Activated CD4-positive, alpha-beta T cell treated with anti-CD3 and anti-CD28 coated beads for 24 hours (primary cell): ENCODE results near the gene ZNF12.
"Not testable (repeated sequence)": the region's sequence is repeated elsewhere in the genome, so short reads cannot be mapped to it uniquely, and the experiment has no call there.

Source experiments
- DNase-seq, 2 donors: peaks; one replicate each; pipeline ENCODE4 v3.0.0-alpha.2; 2020; ENCODE audit warnings: low read depth in 2 of 2

ZNF12 gene

DNA sequence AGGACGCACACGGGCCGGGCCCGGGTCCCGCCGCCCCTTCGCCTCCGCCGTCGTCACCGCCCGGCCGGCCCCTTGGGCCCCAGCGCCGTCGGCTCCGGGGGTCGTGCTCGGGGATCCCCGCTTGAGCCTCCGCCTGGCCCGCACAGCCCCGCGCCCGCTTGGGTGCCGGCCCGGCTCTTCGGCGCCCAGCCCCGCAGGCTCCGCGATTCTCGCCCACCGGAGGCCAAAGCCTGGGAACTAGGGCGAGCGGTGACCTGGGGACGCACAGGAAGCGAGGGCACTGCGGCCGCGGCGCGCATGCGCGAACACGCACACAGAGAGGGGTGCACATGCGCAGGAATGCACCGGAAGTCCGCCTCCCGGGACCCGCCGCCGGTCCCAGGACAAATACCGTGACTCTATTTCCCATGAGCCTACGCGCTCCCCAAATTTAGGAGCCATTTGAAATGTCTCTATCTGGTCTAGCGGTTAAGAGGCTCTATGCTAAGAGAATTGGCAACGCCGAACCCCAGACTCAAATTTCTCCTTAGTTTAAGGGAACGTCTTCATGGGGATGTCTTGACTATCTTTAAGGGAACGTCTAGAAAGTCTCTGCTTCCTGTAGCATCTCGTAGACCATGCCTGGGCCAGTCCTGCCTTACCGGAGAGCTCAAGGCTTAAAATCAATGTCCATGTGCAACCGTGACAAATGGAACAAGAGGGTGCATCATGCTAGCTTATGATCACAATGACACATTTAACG lies at the start of gene ZNF12:
Gene ZNF12 (minus strand): TSS at position 282 of the 742 bp plus-strand sequence. CDS start 1,774 bp downstream, outside the sequence.
- peak; percentile 91 to 93 for DNase-seq

DNA sequence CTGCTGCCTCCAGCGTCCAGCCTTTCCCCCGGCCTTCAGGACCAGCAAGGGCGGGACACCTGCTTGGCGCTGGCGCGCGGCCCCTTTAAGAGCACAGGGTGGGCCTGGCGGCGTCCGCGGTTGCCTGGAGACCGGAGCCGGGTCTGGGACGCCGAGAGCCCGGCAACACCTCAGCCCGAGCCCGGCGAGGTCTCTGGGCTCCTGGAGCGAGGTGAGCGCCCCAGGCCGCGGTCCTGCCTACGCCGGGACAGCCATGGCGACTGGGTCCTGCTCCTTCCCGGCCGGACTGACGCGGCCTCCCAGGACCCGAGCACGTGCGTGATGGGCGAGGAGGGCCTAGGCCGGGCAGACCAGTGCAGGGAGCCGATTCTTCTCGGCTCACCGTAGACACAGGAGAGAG lies 47.2 kb upstream of the ZNF12 start, which contains the start of gene RSPH10B2:
Gene RSPH10B2 (plus strand): TSS at position 140 of the 400 bp plus-strand sequence. CDS start 3,575 bp downstream, outside the sequence.
- DNase-seq = not testable (repeated sequence)

DNA sequence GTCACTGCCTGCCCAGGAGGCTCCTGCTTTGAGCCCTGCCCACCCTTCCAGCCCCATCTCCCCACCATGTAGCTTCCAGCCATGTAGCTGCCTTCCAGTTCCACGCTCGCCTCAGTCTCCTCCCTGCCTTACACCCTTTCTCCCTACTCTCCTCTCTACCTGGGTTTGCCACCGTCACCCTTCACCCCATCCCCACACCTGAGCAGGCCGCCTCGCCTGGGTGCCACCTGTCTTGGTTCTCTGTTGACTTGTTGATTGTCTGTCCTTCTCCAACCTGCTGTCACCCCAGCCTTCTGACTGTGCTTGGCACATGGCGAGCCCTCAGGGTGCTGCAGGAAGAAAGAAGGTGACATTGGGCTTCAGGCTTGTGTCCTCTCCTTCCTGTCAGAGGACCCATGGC lies 43.4 kb upstream of the ZNF12 start:
- DNase-seq = not testable (repeated sequence)

DNA sequence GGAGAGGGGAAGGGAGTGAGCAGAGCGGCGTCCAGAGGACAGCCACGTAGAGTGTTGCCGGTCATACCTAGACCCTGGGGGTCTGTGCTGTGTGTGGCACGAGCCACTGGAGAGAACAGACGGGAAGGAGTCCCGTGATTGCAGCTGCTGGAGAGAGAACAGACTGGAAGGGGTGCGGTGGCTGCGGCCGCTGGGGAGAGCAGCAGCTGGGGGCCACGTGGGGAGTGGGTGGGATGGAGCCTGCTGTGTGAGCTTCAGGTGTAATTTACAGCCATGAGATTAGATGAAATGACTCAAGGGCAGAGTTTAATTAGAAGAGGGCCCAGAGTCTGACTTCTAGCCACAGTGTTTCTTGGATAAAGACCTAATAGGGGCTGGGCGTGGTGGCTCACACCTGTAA lies 42.6 kb upstream of the ZNF12 start:
- not testable (repeated sequence) for DNase-seq

DNA sequence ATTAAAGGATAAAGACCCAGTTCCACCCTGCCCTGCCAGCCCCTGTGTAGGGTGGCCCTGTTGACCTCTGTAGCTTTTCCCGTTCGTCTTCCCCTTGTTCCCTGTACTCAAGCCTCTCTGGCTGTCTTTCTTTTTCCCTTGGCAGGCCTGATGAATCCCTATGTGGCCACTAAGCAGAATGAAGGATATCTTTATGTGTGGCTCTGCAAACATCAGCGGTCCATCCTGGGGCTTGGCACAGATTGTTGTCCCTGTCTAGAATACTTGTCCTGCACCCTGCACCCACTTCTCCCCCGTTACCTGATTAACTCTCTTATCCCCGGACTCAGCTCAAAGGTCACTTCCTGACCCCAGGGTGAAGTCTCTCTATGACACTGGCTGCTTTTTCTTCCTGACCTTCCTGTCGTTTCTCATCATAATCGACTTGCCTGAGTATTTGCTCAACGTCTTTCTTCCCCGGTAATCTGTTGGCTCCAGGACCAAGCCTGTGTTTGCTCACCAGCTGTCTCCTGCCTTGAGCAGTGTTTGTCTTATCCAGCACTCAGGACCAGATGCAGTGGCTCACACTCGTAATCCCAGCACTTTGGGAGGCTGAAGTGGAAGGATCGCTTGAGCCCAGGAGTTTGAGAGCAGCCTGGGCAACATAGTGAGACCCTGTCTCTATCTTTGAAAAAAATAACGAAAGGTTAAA lies 37.8 kb upstream of the ZNF12 start:
- not testable (repeated sequence) for DNase-seq

DNA sequence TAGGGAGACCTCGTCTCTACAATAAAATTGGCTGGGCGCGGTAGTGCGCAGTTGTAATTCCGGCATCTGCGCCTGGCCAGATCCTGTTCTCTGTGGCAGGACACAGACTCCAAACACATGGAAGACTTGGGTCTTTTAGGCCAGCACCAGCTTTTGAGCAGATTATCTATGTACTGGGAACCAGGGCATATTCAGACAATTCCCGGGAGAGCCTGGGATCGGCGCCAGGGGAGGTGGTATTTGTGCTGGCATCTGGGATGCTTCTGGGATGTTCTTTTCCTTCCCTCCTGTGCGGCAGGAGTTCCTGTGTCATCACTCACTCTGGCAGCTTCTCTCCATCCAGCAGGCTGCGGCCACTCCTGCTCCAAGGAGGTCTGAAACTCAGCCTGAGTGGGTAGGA lies 31.7 kb upstream of the ZNF12 start:
- DNase-seq = not testable (repeated sequence)

DNA sequence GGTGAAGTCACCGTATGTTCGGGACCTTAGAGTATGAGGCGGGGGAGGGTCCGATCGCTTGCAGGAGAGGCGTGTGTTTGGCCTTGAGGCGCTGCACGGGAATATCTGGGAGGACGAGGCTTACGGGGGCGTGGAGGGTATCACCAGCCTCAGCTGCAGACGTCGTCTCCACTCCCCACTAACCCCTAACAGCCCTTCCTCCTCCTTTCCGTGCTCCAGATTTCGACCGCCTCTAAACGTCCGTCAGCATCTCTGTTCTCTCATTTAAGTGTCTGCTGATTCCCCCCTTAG lies 23.5 kb upstream of the ZNF12 start:
- no peak for DNase-seq

DNA sequence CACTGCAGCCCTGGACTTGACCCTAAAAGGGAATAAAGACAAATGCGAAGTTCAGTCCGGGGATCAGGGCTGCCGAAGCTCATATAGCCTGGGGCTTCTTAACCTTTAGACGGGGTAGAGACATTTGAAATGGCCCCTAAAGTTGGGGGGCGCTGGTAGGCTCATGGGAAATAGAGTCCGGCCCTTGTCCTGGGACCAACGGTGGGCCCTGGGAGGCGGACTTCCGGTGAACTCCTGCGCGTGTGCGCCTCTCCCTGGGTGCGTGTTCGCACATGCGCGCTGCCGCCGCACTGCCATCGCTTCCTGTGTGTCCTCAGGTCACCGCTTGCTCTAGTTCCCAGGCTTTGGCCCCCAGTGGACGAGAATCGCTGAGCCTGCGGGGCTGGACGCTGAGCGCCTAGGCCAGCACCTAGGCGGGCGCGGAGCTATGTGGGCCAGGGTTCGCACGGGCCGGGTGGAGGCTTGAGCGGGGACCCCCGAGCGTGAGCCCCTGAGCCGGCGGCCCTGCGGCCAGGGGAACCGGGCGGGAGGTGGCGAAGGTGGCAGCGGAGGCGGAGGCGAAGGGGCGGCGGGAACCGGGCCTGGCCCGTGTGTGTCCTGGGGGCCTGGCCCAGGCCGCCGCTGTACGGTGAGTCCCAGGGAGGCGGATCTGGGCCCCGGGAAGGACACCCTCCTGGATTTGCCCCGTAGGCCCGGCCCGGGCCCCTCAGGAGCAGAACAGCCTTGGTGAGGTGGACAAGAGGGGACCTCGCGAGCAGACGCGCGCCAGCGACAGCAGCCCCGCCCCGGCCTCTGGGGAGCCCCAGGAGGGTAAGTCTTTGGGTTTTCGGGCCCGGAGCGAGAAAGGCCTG lies 23.0 kb upstream of the ZNF12 start:
- DNase-seq = peak; percentile 65 to 77

DNA sequence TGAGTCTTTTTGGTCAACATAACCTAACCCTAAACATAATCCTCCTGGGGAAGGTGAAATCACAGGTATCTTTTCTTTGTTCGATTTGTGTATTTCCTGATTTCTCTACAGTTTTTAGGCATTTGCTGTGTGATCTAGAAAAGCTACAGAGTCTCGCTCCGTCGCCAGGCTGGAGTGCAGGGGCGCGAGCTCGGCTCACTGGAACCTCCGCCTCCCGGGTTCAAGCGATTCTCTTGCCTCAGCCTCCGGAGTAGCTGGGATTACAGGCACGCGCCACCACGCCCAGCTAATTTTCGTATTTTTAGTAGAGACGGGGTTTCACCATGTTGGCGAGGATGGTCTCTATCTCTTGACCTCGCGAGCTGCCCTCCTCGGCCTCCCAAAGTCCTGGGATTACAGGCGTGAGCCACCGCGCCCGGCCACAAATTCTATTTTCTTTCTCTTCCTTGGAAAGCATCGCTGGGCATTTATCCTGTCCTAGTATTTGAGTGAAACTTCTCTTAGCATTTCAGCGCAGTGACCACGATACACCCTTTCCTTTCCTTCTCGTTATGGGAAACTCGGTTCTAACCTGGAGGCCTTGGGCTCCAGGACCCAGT lies 22.2 kb upstream of the ZNF12 start:
- not testable (repeated sequence) for DNase-seq

DNA sequence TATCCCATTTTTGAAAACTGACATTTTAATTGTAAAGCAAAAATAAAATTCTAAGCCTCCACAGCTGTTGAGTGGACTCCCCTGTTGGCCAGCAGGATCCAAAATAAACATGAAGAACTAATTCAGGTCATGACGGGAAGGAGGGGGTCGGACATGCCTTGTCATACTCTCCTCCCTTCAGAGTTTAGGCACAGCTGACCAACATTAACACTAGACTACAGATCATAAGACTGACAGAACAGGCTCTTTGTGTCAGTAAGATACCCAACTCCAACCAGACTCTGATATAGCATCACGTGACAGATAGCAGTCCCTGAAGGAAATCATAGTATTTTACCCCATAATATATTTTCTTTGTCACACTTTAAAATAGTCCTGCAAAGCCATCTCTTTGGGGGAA lies 20.9 kb upstream of the ZNF12 start:
- DNase-seq = no peak

DNA sequence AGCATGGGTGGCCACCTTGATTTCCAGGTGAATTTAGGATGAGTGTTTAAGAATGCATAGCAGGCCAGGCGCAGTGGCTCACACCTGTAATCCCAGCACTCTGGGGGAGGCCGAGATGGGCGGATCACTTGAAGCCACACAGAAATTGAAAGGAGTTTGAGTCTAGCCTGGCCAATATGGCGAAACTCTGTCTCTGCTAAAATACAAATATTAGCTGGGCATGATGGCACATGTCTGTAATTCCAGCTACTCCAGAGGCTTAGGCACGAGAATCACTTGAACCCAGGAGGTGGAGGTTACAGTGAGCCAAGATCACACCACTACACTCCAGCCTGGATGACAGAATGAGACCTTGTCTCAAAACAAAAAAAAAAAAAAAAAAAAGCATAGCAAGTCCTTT lies 19.6 kb upstream of the ZNF12 start:
- DNase-seq = not testable (repeated sequence)

DNA sequence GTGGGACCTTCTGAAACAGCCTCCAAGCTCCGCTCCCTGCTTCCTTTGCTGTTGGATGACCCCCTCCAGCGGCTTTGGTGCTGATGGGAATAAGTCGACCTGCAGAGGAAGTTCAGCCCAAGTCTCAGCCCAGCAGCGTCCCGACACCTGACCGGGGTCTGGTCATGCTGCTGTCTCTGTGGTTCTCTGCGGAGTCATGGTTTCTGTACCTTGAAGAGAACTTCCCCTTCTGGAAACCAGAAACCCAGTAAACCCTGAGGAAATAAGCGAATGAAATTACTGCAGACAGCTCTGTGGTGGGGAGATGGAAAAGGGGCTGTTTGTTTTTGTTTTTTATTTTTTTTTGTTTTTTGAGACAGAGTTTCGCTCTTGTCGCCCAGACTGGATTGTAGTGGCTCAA lies 18.3 kb upstream of the ZNF12 start:
- DNase-seq = no peak

DNA sequence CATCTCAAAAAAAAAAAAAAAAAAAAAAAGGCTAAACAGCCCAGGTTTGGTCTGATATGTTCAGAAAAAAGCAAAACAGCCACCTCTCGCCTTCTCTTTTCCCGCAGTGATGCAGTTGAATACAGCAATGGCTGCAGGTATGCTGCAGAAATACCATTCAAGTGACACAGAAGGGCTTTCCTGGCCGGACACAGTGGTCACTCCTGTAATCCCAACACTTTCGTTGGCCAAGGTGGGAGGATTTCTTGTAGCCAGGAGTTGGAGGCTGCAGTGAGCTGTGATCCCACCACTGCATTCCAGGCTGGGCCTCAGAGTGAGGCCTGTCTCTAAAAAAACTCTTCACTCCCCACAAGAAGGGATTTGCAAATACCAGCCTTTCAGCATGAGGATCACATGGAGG lies 17.6 kb upstream of the ZNF12 start:
- not testable (repeated sequence) for DNase-seq

DNA sequence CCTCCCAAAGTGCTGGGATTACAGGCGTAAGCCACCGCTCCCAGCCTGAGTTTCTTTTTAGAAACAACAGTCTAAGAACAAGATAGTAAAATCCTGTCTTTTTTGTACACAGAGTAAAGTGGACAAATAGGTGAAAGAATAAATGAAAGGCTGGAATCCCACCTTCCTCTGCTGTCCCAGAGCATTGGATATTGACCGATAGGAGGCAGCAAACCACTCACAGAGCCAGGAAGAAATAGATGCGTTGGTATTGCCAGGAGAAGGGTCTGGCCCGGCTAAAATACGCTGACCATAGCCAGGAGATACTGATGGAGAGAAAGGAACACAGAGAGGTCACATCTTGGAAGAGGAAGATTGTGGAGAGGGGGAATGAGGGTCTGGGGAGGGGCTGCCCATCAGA lies 11.4 kb upstream of the ZNF12 start:
- DNase-seq = no peak

DNA sequence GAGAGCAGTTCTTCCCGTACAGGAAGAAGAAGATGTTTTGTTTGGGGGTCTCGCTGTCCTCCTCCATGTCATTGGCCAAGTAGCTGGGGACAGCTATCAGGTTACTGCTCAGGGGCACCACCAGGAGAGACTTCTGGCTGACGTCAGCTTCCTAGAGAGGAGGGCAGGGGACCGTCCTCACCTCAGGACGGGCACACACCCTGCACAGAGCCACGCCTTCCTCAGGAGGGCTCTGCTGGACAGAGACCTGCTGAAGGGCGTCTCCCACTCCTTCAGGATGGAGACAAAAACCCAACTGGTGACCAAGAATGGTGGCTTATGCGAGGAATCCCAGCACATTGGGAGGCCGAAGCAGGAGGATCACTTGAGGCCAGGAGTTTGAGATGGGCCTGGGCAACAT lies 9.2 kb upstream of the ZNF12 start:
- DNase-seq = not testable (repeated sequence)

DNA sequence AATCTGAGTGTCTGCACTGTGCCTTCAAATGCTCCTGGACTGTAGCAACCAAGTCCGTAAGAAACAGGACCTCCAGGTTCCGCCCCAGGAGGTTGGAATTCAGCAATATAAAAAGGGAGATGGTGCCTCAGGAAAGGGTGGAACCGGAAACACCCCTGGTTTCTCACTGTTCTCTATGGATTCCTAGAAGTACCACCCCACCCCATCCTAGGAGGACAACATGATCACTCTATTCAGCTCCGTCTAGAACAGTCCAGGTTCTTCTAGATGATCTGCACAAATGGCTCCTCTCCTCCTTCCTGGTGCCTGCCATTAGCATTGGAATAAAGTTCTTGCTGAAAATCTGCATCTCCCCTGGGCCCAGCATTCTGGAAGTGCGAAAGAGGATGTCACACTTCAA lies 7.6 kb upstream of the ZNF12 start:
- DNase-seq = no peak

DNA sequence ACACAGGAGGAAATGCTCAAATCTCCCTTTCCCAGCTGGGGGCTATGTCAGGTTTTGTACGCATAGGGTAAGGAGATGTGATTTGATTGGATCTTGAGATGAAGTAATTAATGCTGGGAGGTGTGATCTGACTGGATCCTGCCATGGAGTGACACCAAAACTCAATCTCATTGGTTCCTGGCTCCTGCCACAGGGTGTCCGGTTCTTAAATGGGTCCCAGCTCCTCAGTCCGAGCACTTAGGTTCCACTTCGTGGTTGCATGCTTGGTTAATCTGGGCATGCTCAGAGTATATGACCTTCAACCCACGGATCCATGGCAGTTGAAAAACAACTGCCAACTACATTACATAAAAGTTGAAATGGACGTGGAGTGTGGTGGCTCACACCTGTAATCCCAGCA lies 3.1 kb upstream of the ZNF12 start:
- no peak for DNase-seq

DNA sequence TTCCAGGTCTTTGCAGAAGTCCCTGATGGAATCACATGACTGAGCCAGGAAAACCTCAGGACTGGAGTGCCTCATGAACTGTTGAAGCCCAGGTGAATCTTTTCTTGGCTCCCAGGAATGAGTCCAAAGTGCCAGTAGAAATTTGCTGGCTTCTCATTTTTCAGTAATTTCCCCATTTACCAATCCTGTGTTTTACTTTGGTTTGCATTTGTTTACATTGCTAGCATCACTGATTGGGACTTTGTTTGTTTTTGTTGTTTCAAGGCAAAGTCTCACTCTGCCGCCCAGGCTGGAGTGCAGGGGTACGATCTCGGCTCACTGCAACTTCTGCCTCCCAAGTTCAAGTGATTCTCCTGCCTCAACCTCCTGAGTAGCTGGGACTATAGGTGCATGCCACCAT lies 1.6 kb upstream of the ZNF12 start:
- DNase-seq = no peak

DNA sequence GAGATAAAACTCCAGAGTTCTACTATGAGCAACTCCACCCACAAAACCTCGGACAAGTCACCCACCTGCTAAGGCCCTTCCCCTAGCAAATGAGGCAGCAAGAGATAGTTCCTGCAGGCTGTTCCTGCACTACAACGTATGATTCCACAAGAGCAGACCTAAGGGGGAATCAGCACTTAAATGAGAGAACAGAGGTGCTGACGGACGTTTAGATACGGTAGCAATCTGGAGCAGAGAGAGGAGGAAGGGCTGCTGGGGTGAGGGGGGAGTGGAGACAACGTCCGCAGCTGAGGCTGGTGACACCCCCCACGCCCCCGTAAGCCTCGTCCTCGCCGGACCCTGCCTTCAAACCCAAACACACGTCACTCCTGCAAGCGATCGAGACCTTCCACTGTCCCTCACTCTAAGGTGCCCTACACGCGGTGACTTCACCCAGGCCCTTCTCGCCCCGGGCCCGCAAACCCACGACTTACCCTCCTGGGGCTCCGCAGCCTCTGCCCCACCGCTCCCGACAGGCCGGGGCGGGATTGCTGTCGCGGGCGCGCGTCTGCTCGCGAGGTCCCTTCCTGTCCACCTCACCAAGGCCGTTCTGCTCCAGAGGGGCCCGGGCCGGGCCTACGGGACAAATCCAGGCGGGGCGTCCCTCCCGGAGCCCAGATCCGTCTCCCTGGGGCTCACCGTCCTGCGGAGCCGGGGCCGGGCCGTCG lies 635 bp downstream of the ZNF12 start:
- no peak for DNase-seq

DNA sequence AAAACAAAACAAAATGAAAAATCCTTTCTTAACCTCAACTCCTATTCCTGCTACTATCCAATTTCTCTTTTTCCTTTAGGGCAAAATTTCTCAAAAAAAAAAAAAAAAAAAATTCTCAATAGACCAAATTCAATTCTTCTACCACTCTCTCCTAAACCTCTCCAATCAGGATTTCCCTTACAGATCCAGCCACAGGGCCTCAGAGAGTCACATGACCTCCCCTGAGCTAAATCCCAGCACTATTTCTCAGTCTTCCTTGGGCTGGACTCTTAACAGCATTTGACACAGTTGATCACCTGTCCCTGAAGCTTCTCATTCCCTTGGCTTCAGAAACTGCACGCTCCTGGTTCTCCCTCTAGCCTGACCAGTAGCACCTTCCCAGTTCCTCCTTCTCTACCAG lies 4.9 kb downstream of the ZNF12 start:
- DNase-seq = no peak

DNA sequence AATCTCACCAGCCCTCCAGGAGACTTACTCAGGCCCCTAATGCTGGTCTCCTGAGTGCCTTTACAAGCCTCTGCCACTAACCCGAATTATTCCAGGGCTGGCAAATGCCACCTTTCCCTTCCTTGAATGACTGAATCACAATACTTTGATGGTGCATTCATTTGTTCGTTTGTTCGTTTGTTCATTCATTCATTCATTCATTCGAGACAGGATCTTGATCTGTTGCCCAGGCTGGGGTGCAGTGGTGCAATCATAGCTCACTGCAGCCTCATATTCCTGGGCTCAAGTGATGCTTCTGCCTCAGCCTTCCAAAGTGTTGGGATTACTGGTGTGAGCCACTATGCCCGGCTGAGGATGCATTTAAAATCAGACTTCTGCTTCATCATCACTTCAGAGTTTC lies 6.0 kb downstream of the ZNF12 start:
- no peak for DNase-seq
